Adrenal gland (tissue), 5 donors: ENCODE results near the gene KLK14.

Source experiments
- CTCF ChIP-seq, 6 experiments: fragments of 450-650 bp in 4 of 6; fragments of 200-600 bp in 2 of 6; sonication (generic) in 1 of 6; IDR thresholded peaks; 1 replicate in 5 of 6; 2 replicates in 1 of 6; pipeline versions ENCODE4 v1.5.1 to v1.8.0; 2016 to 2021; ENCODE audit warnings: antibody characterized with exemption in 6 of 6, mild to moderate bottlenecking in 2 of 6, moderate library complexity in 1 of 6
- POLR2A ChIP-seq, 2 donors: fragments of 450-650 bp; IDR thresholded peaks; one replicate each; pipeline ENCODE4 v1.6.1; 2017; ENCODE audit warnings: antibody characterized with exemption in 2 of 2, mild to moderate bottlenecking in 2 of 2, moderate library complexity in 1 of 2
- donor health status: DM: no; HTN: no; CAD: no.

- no peak for TF ChIP-seq POLR2A (IDR thresholded peaks at IDR 0.05)
- no peak for TF ChIP-seq CTCF (IDR thresholded peaks at IDR 0.05)
These were observed 18.6 kb upstream of the KLK14 start for GRCh38 chr19:51101171-51101865.
